HEK293 (cell line): ENCODE results near the gene CORO2B.

Experiments
- CTCF ChIA-PET: fragments of 350-600 bp; formaldehyde crosslinking; extraction: SDS; loops from one replicate; lab custom pipeline; 2021; ENCODE audit warnings: antibody characterized with exemption; lab: Yijun Ruan, JAX
- POLR2A ChIA-PET: fragments of 300-600 bp; formaldehyde crosslinking; extraction: SDS; loops from one replicate; lab custom pipeline; 2020; ENCODE audit warnings: antibody characterized with exemption, inconsistent platforms; lab: Yijun Ruan, JAX
- H3K27ac ChIP-seq: fragments of 200-500 bp; sonication (Bioruptor generic); 2 replicates; pipeline ENCODE4 v1.5.1; 2014; ENCODE audit warnings: low read depth, low read length, control low read depth, inconsistent platforms; ENCODE audit errors: extremely low read depth
- H3K36me3 ChIP-seq, 2 experiments: fragments of 200-500 bp in 1 of 2; sonication (Bioruptor generic) in 1 of 2; 1 replicate in 1 of 2; 2 replicates in 1 of 2; pipeline ENCODE4 v1.5.1; 2014 to 2017; ENCODE audit warnings: inconsistent platforms in 2 of 2, low read length in 2 of 2; ENCODE audit not compliant: control insufficient read depth in 2 of 2, insufficient read depth in 1 of 2
- H3K4me1 ChIP-seq: fragments of 200-500 bp; sonication (Bioruptor generic); 2 replicates; pipeline ENCODE4 v1.5.1; 2014; ENCODE audit warnings: mild to moderate bottlenecking, low read length, inconsistent platforms; ENCODE audit not compliant: control insufficient read depth, insufficient read depth
- H3K4me3 ChIP-seq: 2 replicates; pipeline ENCODE4 v1.5.1; 2011; ENCODE audit warnings: low read depth, mild to moderate bottlenecking, control low read depth, low read length, moderate library complexity
- H3K9me3 ChIP-seq: fragments of 200-500 bp; sonication (Bioruptor generic); 2 replicates; pipeline ENCODE4 v1.5.1; 2014; ENCODE audit warnings: low read depth, low read length, inconsistent platforms; ENCODE audit not compliant: control insufficient read depth, insufficient read depth
- REPIN1 ChIP-seq: fragments of 450-650 bp; formaldehyde crosslinking; IDR thresholded peaks from 2 replicates; pipeline ENCODE4 v1.5.1; 2017; ENCODE audit warnings: missing biosample characterization, missing genetic modification characterization, low read depth
- ZBTB8A ChIP-seq: fragments of 450-650 bp; formaldehyde crosslinking; IDR thresholded peaks from 2 replicates; pipeline ENCODE4 v1.5.1; 2016; ENCODE audit warnings: missing biosample characterization, missing genetic modification characterization
- ZEB2 ChIP-seq: fragments of 450-650 bp; formaldehyde crosslinking; IDR thresholded peaks from 2 replicates; pipeline ENCODE4 v1.5.1; 2016; ENCODE audit warnings: missing biosample characterization, missing genetic modification characterization
- ZFHX2 ChIP-seq: fragments of 450-650 bp; formaldehyde crosslinking; conservative IDR thresholded peaks from 2 replicates; pipeline ENCODE4 v1.5.1; 2016; ENCODE audit warnings: missing biosample characterization, missing genetic modification characterization
- ZNF121 ChIP-seq: fragments of 450-650 bp; formaldehyde crosslinking; IDR thresholded peaks from 2 replicates; pipeline ENCODE4 v1.5.1; 2016; ENCODE audit warnings: missing biosample characterization, missing genetic modification characterization
- ZNF132 ChIP-seq: fragments of 450-650 bp; formaldehyde crosslinking; IDR thresholded peaks from 2 replicates; pipeline ENCODE4 v1.5.1; 2017; ENCODE audit warnings: missing biosample characterization, missing genetic modification characterization, borderline replicate concordance
- ZNF23 ChIP-seq: fragments of 450-650 bp; formaldehyde crosslinking; IDR thresholded peaks from 2 replicates; pipeline ENCODE4 v1.5.1; 2016; ENCODE audit warnings: missing biosample characterization, missing genetic modification characterization, borderline replicate concordance
- ZNF292 ChIP-seq: fragments of 450-650 bp; formaldehyde crosslinking; IDR thresholded peaks from 2 replicates; pipeline ENCODE4 v1.5.1; 2016; ENCODE audit warnings: low read depth, missing biosample characterization, missing genetic modification characterization, borderline replicate concordance
- ZNF366 ChIP-seq: fragments of 450-650 bp; formaldehyde crosslinking; conservative IDR thresholded peaks from 2 replicates; pipeline ENCODE4 v1.5.1; 2016; ENCODE audit warnings: missing biosample characterization, missing genetic modification characterization
- ZNF585B ChIP-seq: fragments of 450-650 bp; formaldehyde crosslinking; IDR thresholded peaks from 2 replicates; pipeline ENCODE4 v1.5.1; 2016; ENCODE audit warnings: missing biosample characterization, missing genetic modification characterization
- ZNF654 ChIP-seq: fragments of 450-650 bp; formaldehyde crosslinking; IDR thresholded peaks from 2 replicates; pipeline ENCODE4 v1.5.1; 2016; ENCODE audit warnings: low read depth, missing biosample characterization, missing genetic modification characterization
- ZNF777 ChIP-seq: fragments of 450-650 bp; formaldehyde crosslinking; IDR thresholded peaks from 2 replicates; pipeline ENCODE4 v1.5.1; 2017; ENCODE audit warnings: missing biosample characterization, missing genetic modification characterization, borderline replicate concordance
- ZNF830 ChIP-seq: fragments of 450-650 bp; IDR thresholded peaks from 2 replicates; pipeline ENCODE4 v1.5.0; 2018; ENCODE audit warnings: missing biosample characterization, missing genetic modification characterization, low read depth, mild to moderate bottlenecking, moderate library complexity
- TF ChIP-seq, protein P1 (sequence below): fragments of 450-650 bp; formaldehyde crosslinking; IDR thresholded peaks from 2 replicates; pipeline ENCODE4 v1.5.1; 2016; ENCODE audit warnings: missing biosample characterization, missing genetic modification characterization
- TF ChIP-seq, protein P2 (sequence below): IDR thresholded peaks from 2 replicates; pipeline ENCODE4 v1.6.1; 2011; ENCODE audit warnings: mild to moderate bottlenecking, low read depth, low read length, borderline replicate concordance
- TF ChIP-seq, protein P3 (sequence below): fragments of 450-650 bp; formaldehyde crosslinking; IDR thresholded peaks from 2 replicates; pipeline ENCODE4 v1.5.1; 2016; ENCODE audit warnings: missing biosample characterization, missing genetic modification characterization, borderline replicate concordance
- TF ChIP-seq, protein P4 (sequence below): fragments of 450-650 bp; formaldehyde crosslinking; IDR thresholded peaks from 2 replicates; pipeline ENCODE4 v1.5.1; 2017; ENCODE audit warnings: missing biosample characterization, missing genetic modification characterization

The CORO2B gene

DNA sequence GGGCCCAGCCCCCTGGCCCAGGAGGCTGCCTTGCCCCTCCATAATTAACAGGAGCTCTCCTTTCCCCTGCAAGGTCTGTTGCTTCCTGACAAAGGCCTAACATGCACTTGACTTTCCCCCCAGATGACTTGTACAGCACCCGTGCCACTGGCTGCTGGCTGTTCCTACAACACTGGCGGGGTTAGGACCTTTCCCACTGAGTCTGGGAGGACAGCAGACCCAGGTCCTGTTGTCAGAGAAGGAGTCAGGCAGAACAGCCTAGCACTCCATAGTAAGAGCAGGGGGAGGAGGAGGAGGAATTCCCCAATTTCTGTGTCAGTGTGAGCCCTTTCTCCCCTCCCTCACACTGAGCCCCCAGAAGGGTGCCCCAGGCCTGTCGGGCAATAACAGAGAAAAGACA lies 99.2 kb downstream of the CORO2B start:
- H3K9me3 ChIP-seq = no peaks in the 10 kb centered on the region
- no peaks in the 10 kb centered on the region for H3K36me3 ChIP-seq
- POLR2A ChIA-PET = no interaction called here
- H3K27ac ChIP-seq = no peak overlapping the region
- H3K4me1 ChIP-seq = no peaks in the 10 kb centered on the region
- H3K4me3 ChIP-seq = no peak overlapping the region
- CTCF ChIA-PET = interaction anchor here (0.7 to 12.2 kb wide), 6 partner anchors 19 to 409 kb away, joined by 3 to 421 read pairs (median 44); no protein-coding TSS in a partner anchor
- no peak for TF ChIP-seq ZNF121 (tag by site-specific recombination)
- TF ChIP-seq, protein P1, sequence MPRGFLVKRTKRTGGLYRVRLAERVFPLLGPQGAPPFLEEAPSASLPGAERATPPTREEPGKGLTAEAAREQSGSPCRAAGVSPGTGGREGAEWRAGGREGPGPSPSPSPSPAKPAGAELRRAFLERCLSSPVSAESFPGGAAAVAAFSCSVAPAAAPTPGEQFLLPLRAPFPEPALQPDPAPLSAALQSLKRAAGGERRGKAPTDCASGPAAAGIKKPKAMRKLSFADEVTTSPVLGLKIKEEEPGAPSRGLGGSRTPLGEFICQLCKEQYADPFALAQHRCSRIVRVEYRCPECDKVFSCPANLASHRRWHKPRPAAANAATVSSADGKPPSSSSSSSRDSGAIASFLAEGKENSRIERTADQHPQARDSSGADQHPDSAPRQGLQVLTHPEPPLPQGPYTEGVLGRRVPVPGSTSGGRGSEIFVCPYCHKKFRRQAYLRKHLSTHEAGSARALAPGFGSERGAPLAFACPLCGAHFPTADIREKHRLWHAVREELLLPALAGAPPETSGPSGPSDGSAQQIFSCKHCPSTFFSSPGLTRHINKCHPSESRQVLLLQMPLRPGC (tag by site-specific recombination) = no peak
- TF ChIP-seq ZNF23 (tag by site-specific recombination) = no peak
- TF ChIP-seq, protein P2, sequence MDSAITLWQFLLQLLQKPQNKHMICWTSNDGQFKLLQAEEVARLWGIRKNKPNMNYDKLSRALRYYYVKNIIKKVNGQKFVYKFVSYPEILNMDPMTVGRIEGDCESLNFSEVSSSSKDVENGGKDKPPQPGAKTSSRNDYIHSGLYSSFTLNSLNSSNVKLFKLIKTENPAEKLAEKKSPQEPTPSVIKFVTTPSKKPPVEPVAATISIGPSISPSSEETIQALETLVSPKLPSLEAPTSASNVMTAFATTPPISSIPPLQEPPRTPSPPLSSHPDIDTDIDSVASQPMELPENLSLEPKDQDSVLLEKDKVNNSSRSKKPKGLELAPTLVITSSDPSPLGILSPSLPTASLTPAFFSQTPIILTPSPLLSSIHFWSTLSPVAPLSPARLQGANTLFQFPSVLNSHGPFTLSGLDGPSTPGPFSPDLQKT = no peak
- TF ChIP-seq ZNF830 = no peak
- TF ChIP-seq, protein P3, sequence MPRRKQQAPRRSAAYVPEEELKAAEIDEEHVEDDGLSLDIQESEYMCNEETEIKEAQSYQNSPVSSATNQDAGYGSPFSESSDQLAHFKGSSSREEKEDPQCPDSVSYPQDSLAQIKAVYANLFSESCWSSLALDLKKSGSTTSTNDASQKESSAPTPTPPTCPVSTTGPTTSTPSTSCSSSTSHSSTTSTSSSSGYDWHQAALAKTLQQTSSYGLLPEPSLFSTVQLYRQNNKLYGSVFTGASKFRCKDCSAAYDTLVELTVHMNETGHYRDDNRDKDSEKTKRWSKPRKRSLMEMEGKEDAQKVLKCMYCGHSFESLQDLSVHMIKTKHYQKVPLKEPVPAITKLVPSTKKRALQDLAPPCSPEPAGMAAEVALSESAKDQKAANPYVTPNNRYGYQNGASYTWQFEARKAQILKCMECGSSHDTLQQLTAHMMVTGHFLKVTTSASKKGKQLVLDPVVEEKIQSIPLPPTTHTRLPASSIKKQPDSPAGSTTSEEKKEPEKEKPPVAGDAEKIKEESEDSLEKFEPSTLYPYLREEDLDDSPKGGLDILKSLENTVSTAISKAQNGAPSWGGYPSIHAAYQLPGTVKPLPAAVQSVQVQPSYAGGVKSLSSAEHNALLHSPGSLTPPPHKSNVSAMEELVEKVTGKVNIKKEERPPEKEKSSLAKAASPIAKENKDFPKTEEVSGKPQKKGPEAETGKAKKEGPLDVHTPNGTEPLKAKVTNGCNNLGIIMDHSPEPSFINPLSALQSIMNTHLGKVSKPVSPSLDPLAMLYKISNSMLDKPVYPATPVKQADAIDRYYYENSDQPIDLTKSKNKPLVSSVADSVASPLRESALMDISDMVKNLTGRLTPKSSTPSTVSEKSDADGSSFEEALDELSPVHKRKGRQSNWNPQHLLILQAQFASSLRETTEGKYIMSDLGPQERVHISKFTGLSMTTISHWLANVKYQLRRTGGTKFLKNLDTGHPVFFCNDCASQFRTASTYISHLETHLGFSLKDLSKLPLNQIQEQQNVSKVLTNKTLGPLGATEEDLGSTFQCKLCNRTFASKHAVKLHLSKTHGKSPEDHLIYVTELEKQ (tag by site-specific recombination) = no peak
- TF ChIP-seq ZNF292 (tag by site-specific recombination) = no peak
- no peak for TF ChIP-seq REPIN1 (tag by site-specific recombination)
- no peak for TF ChIP-seq ZNF585B (tag by site-specific recombination)
- TF ChIP-seq, protein P4, sequence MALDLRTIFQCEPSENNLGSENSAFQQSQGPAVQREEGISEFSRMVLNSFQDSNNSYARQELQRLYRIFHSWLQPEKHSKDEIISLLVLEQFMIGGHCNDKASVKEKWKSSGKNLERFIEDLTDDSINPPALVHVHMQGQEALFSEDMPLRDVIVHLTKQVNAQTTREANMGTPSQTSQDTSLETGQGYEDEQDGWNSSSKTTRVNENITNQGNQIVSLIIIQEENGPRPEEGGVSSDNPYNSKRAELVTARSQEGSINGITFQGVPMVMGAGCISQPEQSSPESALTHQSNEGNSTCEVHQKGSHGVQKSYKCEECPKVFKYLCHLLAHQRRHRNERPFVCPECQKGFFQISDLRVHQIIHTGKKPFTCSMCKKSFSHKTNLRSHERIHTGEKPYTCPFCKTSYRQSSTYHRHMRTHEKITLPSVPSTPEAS (tag by site-specific recombination) = no peak

DNA sequence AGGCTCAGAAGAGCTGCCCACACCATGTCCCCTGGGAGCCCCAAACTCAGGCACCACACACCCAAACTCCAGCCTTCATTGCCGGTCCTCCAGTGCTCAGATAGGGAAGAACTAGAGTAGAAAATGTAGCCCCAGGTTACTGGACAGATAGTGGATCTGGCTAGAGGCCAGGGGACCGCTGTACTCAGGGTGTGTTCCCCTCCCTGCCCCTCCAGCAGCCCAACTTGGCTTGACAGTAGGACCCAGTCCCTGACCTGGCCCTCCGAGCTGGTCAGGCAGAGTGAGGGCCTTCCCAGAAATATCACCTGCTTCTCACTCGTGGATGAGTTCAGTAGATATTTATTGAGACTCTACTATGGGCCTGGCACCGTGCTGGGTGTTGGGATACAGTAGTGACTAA lies 100.0 kb downstream of the CORO2B start:
- POLR2A ChIA-PET = no interaction called here
- TF ChIP-seq ZNF777 (tag by site-specific recombination) (no peak), ZEB2 (tag by site-specific recombination) (no peak), ZBTB8A (tag by site-specific recombination) (no peak), ZFHX2 (tag by site-specific recombination) (no peak), ZNF366 (no peak), ZNF654 (no peak), ZNF132 (tag by site-specific recombination) (no peak)
- TF ChIP-seq, all 188 proteins: peak for 0
- CTCF ChIA-PET = interaction anchor here (0.7 to 12.2 kb wide), 4 partner anchors 119 to 408 kb away, joined by 3 to 421 read pairs (median 8); no protein-coding TSS in a partner anchor

More for the DNA sequence above, 100.0 kb downstream of the CORO2B start:
- no peak overlapping the region for H3K4me3 ChIP-seq
- H3K9me3 ChIP-seq = no peaks in the 10 kb centered on the region
- no peaks in the 10 kb centered on the region for H3K4me1 ChIP-seq
- H3K27ac ChIP-seq = no peak overlapping the region
- no peaks in the 10 kb centered on the region for H3K36me3 ChIP-seq
